OCI-LY3 (cell line): ENCODE measurements around the gene MINK1.
"Not testable (repeated sequence)": the region's sequence is repeated elsewhere in the genome, so short reads cannot be mapped to it uniquely, and the experiment has no call there.

Source experiments
- H2AFZ ChIP-seq: fragments of 200-600, 300-600 bp; shearing (Covaris generic); 2 replicates; pipeline ENCODE4 v1.6.0; 2014; ENCODE audit warnings: antibody characterized with exemption, low read depth, low read length
- H3K27ac ChIP-seq: fragments of 200-600, 300-600 bp; sonication (generic); 2 replicates; pipeline ENCODE4 v1.5.1; 2014; ENCODE audit warnings: mild to moderate bottlenecking, low read length, moderate library complexity, mixed read lengths
- H3K27me3 ChIP-seq: fragments of 200-600, 300-600 bp; sonication (generic); 2 replicates; pipeline ENCODE4 v1.6.1; 2014; ENCODE audit warnings: low read depth, low read length, mixed read lengths
- H3K36me3 ChIP-seq: fragments of 200-600, 300-600 bp; sonication (generic); replicated peaks from 2 replicates; pipeline ENCODE3; 2014; ENCODE audit warnings: low read depth, low read length, mixed read lengths
- H3K4me1 ChIP-seq: fragments of 300-600, 200-600 bp; sonication (generic); 2 replicates; pipeline ENCODE4 v1.6.1; 2014; ENCODE audit warnings: low read length, mixed read lengths
- H3K4me2 ChIP-seq: fragments of 200-600, 300-600 bp; sonication (generic); 2 replicates; pipeline ENCODE4 v1.6.1; 2014; ENCODE audit warnings: low read length, mixed read lengths
- H3K4me3 ChIP-seq: fragments of 300-600, 200-600 bp; sonication (generic); 2 replicates; pipeline ENCODE4 v1.5.1; 2014; ENCODE audit warnings: antibody characterized with exemption, mild to moderate bottlenecking, low read length, moderate library complexity
- H3K79me2 ChIP-seq: fragments of 300-600, 200-600 bp; shearing (Covaris generic); 2 replicates; pipeline ENCODE4 v1.6.1; 2014; ENCODE audit warnings: mild to moderate bottlenecking, low read length, mixed read lengths
- H3K9ac ChIP-seq: fragments of 300-600, 200-600 bp; shearing (Covaris generic); 2 replicates; pipeline ENCODE4 v1.6.0; 2014; ENCODE audit warnings: mild to moderate bottlenecking, low read length, moderate library complexity
- H3K9me3 ChIP-seq: fragments of 200-600, 300-600 bp; shearing (Covaris generic); 2 replicates; pipeline ENCODE4 v1.6.1; 2014; ENCODE audit warnings: low read length, mixed read lengths; ENCODE audit not compliant: insufficient read depth
- H4K20me1 ChIP-seq: fragments of 200-600, 300-600 bp; sonication (generic); 2 replicates; pipeline ENCODE4 v1.6.1; 2016; ENCODE audit warnings: low read length, mixed read lengths; ENCODE audit not compliant: insufficient read depth
- CTCF ChIP-seq: fragments of 200-600, 300-600 bp; sonication (generic); IDR thresholded peaks from 2 replicates; pipeline ENCODE4 v1.5.1; 2014; ENCODE audit warnings: antibody characterized with exemption, low read length, low read depth
- EZH2phosphoT487 ChIP-seq: fragments of 200-600 bp; shearing (Covaris generic); IDR thresholded peaks from 2 replicates; pipeline ENCODE4 v1.6.1; 2018; ENCODE audit warnings: antibody characterized with exemption, mixed run types, low read depth

The MINK1 gene

GRCh38 chr17:4822835-4823234, 10.3 kb upstream of the MINK1 start:
- no peaks in the 10 kb centered on the region for H3K79me2 ChIP-seq
- H3K9ac ChIP-seq, result no peak overlapping the region
- no peak overlapping the region for H3K27ac ChIP-seq
- no peaks in the 10 kb centered on the region for H3K27me3 ChIP-seq
- H4K20me1 ChIP-seq, result no peaks in the 10 kb centered on the region
- H3K4me3 ChIP-seq, result no peak overlapping the region
- H3K9me3 ChIP-seq, result no peaks in the 10 kb centered on the region
- no peak overlapping the region for H3K4me2 ChIP-seq
- no peak overlapping the region for H2AFZ ChIP-seq
- TF ChIP-seq CTCF (no peak), EZH2phosphoT487 (no peak)
- H3K36me3 ChIP-seq, result no peaks in the 10 kb centered on the region
- no peaks in the 10 kb centered on the region for H3K4me1 ChIP-seq

- Histone ChIP-seq H3K4me1 (no peaks in the 10 kb centered on the region), H3K79me2 (no peaks in the 10 kb centered on the region), H3K4me2 (no peak overlapping the region), H3K9ac (no peak overlapping the region), H3K9me3 (no peaks in the 10 kb centered on the region), H3K36me3 (no peaks in the 10 kb centered on the region), H3K27me3 (no peaks in the 10 kb centered on the region), H2AFZ (no peak overlapping the region), H3K27ac (no peak overlapping the region), H3K4me3 (no peak overlapping the region), H4K20me1 (no peaks in the 10 kb centered on the region)
- no peak for TF ChIP-seq CTCF
- TF ChIP-seq EZH2phosphoT487, result no peak
Observed at GRCh38 chr17:4823373-4824089, 9.6 kb upstream of the MINK1 start.

- Histone ChIP-seq H2AFZ (no peak overlapping the region), H3K27ac (no peak overlapping the region), H3K36me3 (no peaks in the 10 kb centered on the region), H3K9me3 (no peaks in the 10 kb centered on the region), H3K27me3 (no peaks in the 10 kb centered on the region), H3K9ac (no peak overlapping the region), H3K4me1 (no peaks in the 10 kb centered on the region), H3K4me3 (no peak overlapping the region), H3K79me2 (no peaks in the 10 kb centered on the region), H4K20me1 (no peaks in the 10 kb centered on the region), H3K4me2 (no peak overlapping the region)
- TF ChIP-seq CTCF, result no peak
- TF ChIP-seq EZH2phosphoT487, result no peak
Observed at GRCh38 chr17:4827399-4827798, 5.7 kb upstream of the MINK1 start.

GRCh38 chr17:4832829-4833177, 337 bp upstream of the MINK1 start:
- peak overlapping the region; percentile 66 for H3K4me2 ChIP-seq
- H2AFZ ChIP-seq, result not testable (repeated sequence)

More at GRCh38 chr17:4832829-4833177, 337 bp upstream of the MINK1 start:
- peak overlapping the region; percentile 100 for H3K4me3 ChIP-seq
- H3K79me2 ChIP-seq, result peaks cover 36% of the 10 kb centered on the region
- not testable (repeated sequence) for H3K36me3 ChIP-seq, H3K9me3 ChIP-seq, H3K27me3 ChIP-seq
- H3K27ac ChIP-seq, result 0 out of 2 replicates have a peak overlapping the region, but pooled peaks have one; percentile 27
- peaks cover 12% of the 10 kb centered on the region for H4K20me1 ChIP-seq
- H3K9ac ChIP-seq, result peak overlapping the region; percentile 81
- peaks cover 11% of the 10 kb centered on the region for H3K4me1 ChIP-seq
